Esophagus squamous epithelium (tissue), 5 donors: ENCODE measurements around the gene RNF157. TPM values are rescaled to one million over a fixed set of nuclear protein-coding genes. Genes with fewer than 3 reads are reported as not detected.
A peak's percentile ranks its signal among the peaks of the same experiment; 100 is the strongest.

Source experiments
- DNase-seq: peaks from one replicate; lab custom pipeline; 2025; lab: John Stamatoyannopoulos, UW
- H3K27ac ChIP-seq, 4 donors: fragments of 200-600 bp; sonication (generic); one replicate each; pipeline ENCODE4 v1.5.1; 2016 to 2019; ENCODE audit warnings: mild to moderate bottlenecking in 1 of 4
- H3K27me3 ChIP-seq, 4 donors: fragments of 200-600 bp; sonication (generic); 1 replicate in 3 of 4; 2 replicates in 1 of 4; pipeline versions ENCODE4 v1.5.1 to v1.6.0; 2017 to 2021; ENCODE audit warnings: antibody characterized with exemption in 1 of 4
- H3K36me3 ChIP-seq, 3 donors: fragments of 200-600 bp; sonication (generic); one replicate each; pipeline ENCODE4 v1.5.1; 2016 to 2019
- H3K4me1 ChIP-seq, 3 donors: fragments of 200-600 bp; sonication (generic); one replicate each; pipeline ENCODE4 v1.5.1; 2017 to 2019
- H3K4me3 ChIP-seq, 4 donors: fragments of 200-600 bp; sonication (generic); 1 replicate in 3 of 4; 2 replicates in 1 of 4; pipeline ENCODE4 v1.5.1; 2016 to 2019; ENCODE audit warnings: mild to moderate bottlenecking in 2 of 4, moderate library complexity in 1 of 4
- H3K9me3 ChIP-seq, 3 donors: fragments of 200-600 bp; sonication (generic); one replicate each; pipeline ENCODE4 v1.5.1; 2016 to 2019
- CTCF ChIP-seq, 6 experiments: fragments of 450-650 bp in 4 of 6; fragments of 200-600 bp in 2 of 6; sonication (generic) in 2 of 6; IDR thresholded peaks; one replicate each; pipeline ENCODE4 v1.5.1; 2016 to 2019; ENCODE audit warnings: antibody characterized with exemption in 6 of 6, mild to moderate bottlenecking in 4 of 6, moderate library complexity in 4 of 6
- POLR2A ChIP-seq, 4 donors: fragments of 450-650 bp; IDR thresholded peaks; one replicate each; pipeline ENCODE4 v1.6.1; 2017; ENCODE audit warnings: antibody characterized with exemption in 4 of 4, mild to moderate bottlenecking in 4 of 4, moderate library complexity in 3 of 4
- WGBS, 2 donors: methylation state at CpG; one replicate each; pipeline ENCODE4 v1.1.5; 2018; 5-methylcytosine and 5-hydroxymethylcytosine counted together
- intact Hi-C: fragments of 100-400 bp; cut with DNase I; formaldehyde crosslinking; loops from one replicate; pipeline ENCODE4 v1.15.0; 2022
- total RNA-seq, 4 donors: library from RNA; depleted of rRNA; stranded (reverse); fragments of >200 nt; gene quantifications; one replicate each; pipeline ENCODE4 v1.1.0, GENCODE V29; 2016
- donor health status: DM: yes; HTN: yes; CAD: no.

The RNF157 gene
- total RNA-seq, 4 donors from 2014 or later: 0.11 to 3.4 (median 0.26) TPM

DNA sequence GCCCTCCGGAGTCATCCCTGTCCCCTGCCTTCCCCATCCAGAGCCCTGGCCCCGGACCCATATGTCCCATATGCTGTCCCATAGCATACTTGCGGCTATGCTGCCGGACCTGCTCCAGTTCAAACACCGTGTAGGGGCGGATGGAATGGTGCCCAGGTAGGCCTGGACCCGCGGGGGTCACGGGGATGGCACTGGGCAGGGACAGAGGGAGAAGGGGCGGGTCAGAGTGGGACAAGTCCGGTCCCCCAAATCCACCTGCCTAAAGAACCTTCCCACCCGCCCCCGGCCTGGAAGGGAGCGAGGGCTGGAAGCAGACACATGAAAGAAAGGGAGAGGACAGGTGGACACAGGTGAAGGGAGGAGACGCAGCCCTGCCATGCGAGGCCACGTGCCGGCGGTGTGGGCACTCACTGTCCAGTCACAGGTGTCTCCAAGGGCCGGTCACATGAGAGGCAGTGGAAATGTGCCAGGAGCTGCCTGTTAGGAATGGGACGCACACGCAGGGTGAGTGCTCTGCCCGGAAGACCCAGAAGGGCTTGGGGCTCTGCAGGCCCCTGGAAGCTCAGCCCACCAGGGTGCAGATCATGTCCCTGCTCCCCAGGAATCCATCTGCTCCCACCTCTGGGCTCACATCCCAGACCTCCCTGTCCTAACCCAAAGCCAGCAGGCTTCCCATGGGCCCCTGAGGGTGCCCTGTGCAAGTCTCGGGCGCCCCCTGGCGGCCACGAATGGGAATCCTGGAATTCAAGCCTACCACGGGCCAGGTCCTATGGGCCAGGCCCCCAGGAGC is 38.9 kb upstream of the RNF157 start:
- no peak overlapping the region for H3K27ac ChIP-seq
- 44 to 56% methylated on average over 17 to 27 of the region's 28 CpGs for WGBS, 2 donors
- no peaks in the 10 kb centered on the region for H3K27me3 ChIP-seq
- DNase-seq: peak; percentile 33
- TF ChIP-seq CTCF (IDR thresholded peaks at IDR 0.05) (peak; percentile 93 to 99 (median 97)), POLR2A (IDR thresholded peaks at IDR 0.05) (no peak)
- H3K4me3 ChIP-seq: no peak overlapping the region
- H3K9me3 ChIP-seq: no peaks in the 10 kb centered on the region
- H3K36me3 ChIP-seq: no peaks in the 10 kb centered on the region
- H3K4me1 ChIP-seq: peaks cover 11 to 44% (median 17%) of the 10 kb centered on the region in 3 donors
- intact Hi-C loops: loop anchor here (2.0 kb wide), 1 partner anchor 158 kb away; no protein-coding TSS in a partner anchor

DNA sequence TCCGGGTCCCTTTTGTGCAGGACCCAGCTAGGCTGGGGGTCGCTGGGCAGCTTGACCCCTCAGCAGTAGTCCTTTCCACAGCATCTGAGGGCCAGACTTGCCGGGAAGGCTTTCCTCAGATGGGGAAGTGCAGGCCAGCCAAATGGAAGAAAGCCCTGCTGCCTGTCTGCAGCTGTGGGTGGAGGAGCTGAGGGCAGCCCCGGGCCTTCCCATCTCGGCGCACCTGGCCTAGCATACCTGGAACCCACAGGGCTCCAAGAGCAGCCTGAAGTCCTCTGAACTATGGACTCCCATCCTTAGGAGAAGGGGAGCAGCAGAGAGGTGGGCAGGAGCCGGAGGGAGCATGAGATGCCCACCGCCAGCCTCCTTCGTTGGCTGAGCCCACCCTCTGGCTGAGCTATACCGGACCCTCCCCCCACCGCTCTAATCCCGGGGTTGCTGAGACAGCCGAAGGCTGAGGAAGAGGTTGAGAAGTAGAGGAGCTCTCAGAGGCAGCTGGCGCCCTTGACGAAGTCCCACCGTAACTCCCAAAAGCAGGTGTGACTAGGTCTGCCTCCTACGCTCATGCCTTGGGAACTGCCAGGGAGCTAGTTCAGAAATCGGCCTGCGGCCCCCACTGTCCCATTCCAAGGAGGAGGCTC is 38.1 kb upstream of the RNF157 start:
- H3K4me3 ChIP-seq: no peak overlapping the region
- H3K27ac ChIP-seq: no peak overlapping the region
- H3K36me3 ChIP-seq: no peaks in the 10 kb centered on the region
- WGBS, 2 donors: 86 to 100% methylated on average over 1 to 7 of the region's 19 CpGs
- intact Hi-C loops: loop anchor here (2.0 kb wide), 1 partner anchor 158 kb away; no protein-coding TSS in a partner anchor
- DNase-seq: no peak
- H3K9me3 ChIP-seq: no peaks in the 10 kb centered on the region
- no peak for TF ChIP-seq CTCF (IDR thresholded peaks at IDR 0.05)
- no peak for TF ChIP-seq POLR2A (IDR thresholded peaks at IDR 0.05)
- H3K27me3 ChIP-seq: no peaks in the 10 kb centered on the region
- H3K4me1 ChIP-seq: peaks cover 11 to 51% (median 22%) of the 10 kb centered on the region in 3 donors

DNA sequence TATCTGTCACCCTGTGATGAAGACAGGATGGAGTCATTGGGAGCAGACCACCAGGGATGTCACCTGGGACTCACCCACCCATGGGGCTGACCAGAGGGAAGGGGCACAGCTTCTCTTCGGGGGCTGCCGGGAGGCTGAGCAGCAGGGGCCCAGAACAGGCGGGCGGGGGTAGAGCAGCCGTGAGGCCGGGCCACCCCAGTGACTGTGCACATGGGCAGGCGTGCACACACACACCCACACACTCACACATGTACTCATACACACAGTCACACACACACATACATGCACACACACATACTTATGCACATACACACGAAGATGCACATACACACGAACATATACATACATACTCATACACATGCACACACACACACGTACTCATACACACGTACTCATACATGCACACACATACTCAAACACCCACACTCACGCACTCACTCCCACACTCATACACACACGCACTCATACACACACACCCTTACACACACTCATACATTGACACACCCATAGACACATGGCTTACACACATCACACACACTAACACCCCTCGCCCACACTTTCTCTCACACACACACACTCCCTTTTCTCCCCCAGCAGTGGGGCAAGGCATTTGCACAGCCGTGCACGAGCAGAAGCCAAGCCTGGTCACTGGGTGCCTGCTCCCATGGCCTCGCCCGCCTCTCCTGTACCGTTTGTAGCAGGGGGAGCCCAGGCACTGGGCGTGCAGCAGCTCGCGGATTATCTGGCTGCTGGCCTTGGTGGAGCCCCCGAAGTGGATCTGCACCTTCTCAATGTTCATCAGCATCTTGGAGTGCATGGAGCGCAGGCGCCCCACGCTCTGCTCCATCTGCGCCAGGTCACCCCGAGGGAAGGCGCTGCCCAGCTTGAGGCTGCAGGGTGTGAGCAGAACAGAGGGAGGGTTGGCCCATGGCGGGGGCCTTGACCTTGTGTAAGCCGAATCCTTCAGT is 37.3 kb upstream of the RNF157 start:
- Histone ChIP-seq H3K27me3 (no peaks in the 10 kb centered on the region), H3K27ac (peak overlapping the region in 2 of 4 donors; percentile 6 to 22), H3K4me1 (peaks cover 17 to 59% (median 30%) of the 10 kb centered on the region in 3 donors), H3K4me3 (no peak overlapping the region), H3K36me3 (no peaks in the 10 kb centered on the region), H3K9me3 (no peaks in the 10 kb centered on the region)
- WGBS, 2 donors: 70 to 90% methylated on average over 11 to 15 of the region's 31 CpGs
- no peak for DNase-seq
- TF ChIP-seq POLR2A (IDR thresholded peaks at IDR 0.05) (no peak), CTCF (IDR thresholded peaks at IDR 0.05) (no peak)
- intact Hi-C loops: loop anchor here (2.0 kb wide), 1 partner anchor 157 kb away; no protein-coding TSS in a partner anchor

- no peak overlapping the region for H3K4me3 ChIP-seq
- TF ChIP-seq CTCF (IDR thresholded peaks at IDR 0.05) (no peak), POLR2A (IDR thresholded peaks at IDR 0.05) (no peak)
- intact Hi-C loops: no loop called here
- 61 to 69% methylated on average over 7 to 11 of the region's 19 CpGs for WGBS, 2 donors
- no peaks in the 10 kb centered on the region for H3K9me3 ChIP-seq
- H3K36me3 ChIP-seq: no peaks in the 10 kb centered on the region
- H3K27me3 ChIP-seq: no peaks in the 10 kb centered on the region
- peak overlapping the region in 3 of 4 donors; percentile 6 to 50 (median 22) for H3K27ac ChIP-seq
- no peak for DNase-seq
- H3K4me1 ChIP-seq: peaks cover 26 to 69% (median 39%) of the 10 kb centered on the region in 3 donors
Measured at GRCh38 chr17:76276461-76277299, 36.4 kb upstream of the RNF157 start.
